ENCODE measurements around the gene APOBEC3C.
"Not testable (repeated sequence)": the region's sequence is repeated elsewhere in the genome, so short reads cannot be mapped to it uniquely, and the experiment has no call there.

DNA sequence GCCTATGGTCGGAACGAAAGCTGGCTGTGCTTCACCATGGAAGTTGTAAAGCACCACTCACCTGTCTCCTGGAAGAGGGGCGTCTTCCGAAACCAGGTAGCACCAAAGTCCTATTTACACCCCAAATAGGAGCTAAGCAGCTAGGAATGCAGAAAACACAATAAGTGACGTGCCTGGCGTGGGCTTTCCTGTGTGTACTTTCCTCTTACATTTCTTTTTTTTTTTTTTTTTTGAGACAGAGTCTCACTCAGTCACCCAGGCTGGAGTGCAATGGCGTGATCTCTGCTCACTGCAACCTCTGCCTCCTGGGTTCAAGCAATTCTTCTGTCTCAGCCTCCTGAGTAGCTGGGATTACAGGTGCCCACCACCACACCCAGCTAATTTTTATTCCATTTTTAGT, 35.4 kb downstream of the APOBEC3C start:
- TF ChIP-seq CTCF (IDR thresholded peaks at IDR 0.05; ENCODE audit: insufficient read depth, low read length, poor library complexity, severe bottlenecking); EZH2phosphoT487 (conservative IDR thresholded peaks at IDR 0.05; ENCODE audit: low read length): not testable (repeated sequence)
